ENCODE results near the gene P2RY8.
"Not testable (repeated sequence)": the region's sequence is repeated elsewhere in the genome, so short reads cannot be mapped to it uniquely, and the experiment has no call there.

The P2RY8 gene

GRCh38 chrX:1440506-1440905, 96.5 kb downstream of the P2RY8 start:
- no peak for DNase-seq

GRCh38 chrX:1435241-1435895, 101.6 kb downstream of the P2RY8 start:
- no peak for DNase-seq

- DNase-seq = no peak
These were observed 102.1 kb downstream of the P2RY8 start for GRCh38 chrX:1434871-1435240.

GRCh38 chrX:1433646-1434357, 103.2 kb downstream of the P2RY8 start:
- no peak for DNase-seq

GRCh38 chrX:1430451-1430850, 106.5 kb downstream of the P2RY8 start:
- DNase-seq = no peak

- DNase-seq = no peak
These were observed 109.2 kb downstream of the P2RY8 start for GRCh38 chrX:1427756-1428155.

GRCh38 chrX:1426321-1426720, 110.7 kb downstream of the P2RY8 start:
- DNase-seq = not testable (repeated sequence)

- no peak for DNase-seq
These were observed 111.6 kb downstream of the P2RY8 start for GRCh38 chrX:1425381-1425780.

GRCh38 chrX:1424147-1424851, 112.7 kb downstream of the P2RY8 start:
- DNase-seq = no peak

- DNase-seq = no peak
These were observed 113.8 kb downstream of the P2RY8 start for GRCh38 chrX:1423215-1423614.

GRCh38 chrX:1422135-1422465, 114.9 kb downstream of the P2RY8 start:
- DNase-seq = no peak

GRCh38 chrX:1421433-1422134, 115.4 kb downstream of the P2RY8 start:
- DNase-seq = no peak

GRCh38 chrX:1420371-1420770, 116.6 kb downstream of the P2RY8 start:
- DNase-seq = no peak

- DNase-seq = no peak
These were observed 117.2 kb downstream of the P2RY8 start for GRCh38 chrX:1419545-1420355.

GRCh38 chrX:1418901-1419544, 118.0 kb downstream of the P2RY8 start:
- DNase-seq = no peak

- no peak for DNase-seq
These were observed 118.8 kb downstream of the P2RY8 start for GRCh38 chrX:1417921-1418771.

- no peak for DNase-seq
These were observed 119.8 kb downstream of the P2RY8 start for GRCh38 chrX:1416965-1417760.

- no peak for DNase-seq
These were observed 120.6 kb downstream of the P2RY8 start for GRCh38 chrX:1416327-1416784.
